Kidney (tissue), 14 donors: ENCODE results near the gene TMEM169. TPM values are rescaled to one million over a fixed set of nuclear protein-coding genes. Genes with fewer than 3 reads are reported as not detected.

Source experiments
- DNase-seq, 5 donors: peaks; one replicate each; pipeline ENCODE4 v3.0.0-alpha.2; 2013 to 2020
- FAIRE-seq: peaks from 2 replicates; lab custom pipeline; 2012; peaks lifted over from hg19 to GRCh38; lab: Jason Lieb, UNC
- H3K27ac ChIP-seq, 2 donors: one replicate each; pipeline ENCODE4 v1.7.0; 2013; ENCODE audit warnings: low read depth in 2 of 2, low read length in 2 of 2, inconsistent platforms in 1 of 2
- H3K27me3 ChIP-seq: one replicate; pipeline ENCODE4 v1.7.1; 2013; ENCODE audit warnings: low read length, inconsistent platforms; ENCODE audit not compliant: control insufficient read depth, insufficient read depth
- H3K36me3 ChIP-seq, 3 donors: one replicate each; pipeline versions ENCODE4 v1.7.0 to v1.7.1; 2013; ENCODE audit warnings: low read length in 3 of 3, control low read depth in 1 of 3, inconsistent platforms in 1 of 3; ENCODE audit not compliant: insufficient read depth in 3 of 3, control insufficient read depth in 2 of 3
- H3K4me1 ChIP-seq, 3 donors: one replicate each; pipeline versions ENCODE4 v1.7.0 to v1.7.1; 2013; ENCODE audit warnings: low read length in 3 of 3, inconsistent platforms in 1 of 3, low read depth in 1 of 3; ENCODE audit not compliant: control insufficient read depth in 2 of 3, insufficient read depth in 2 of 3
- H3K4me3 ChIP-seq, 3 donors: one replicate each; pipeline versions ENCODE4 v1.7.0 to v1.8.1; 2013; ENCODE audit warnings: low read length in 3 of 3, control low read depth in 1 of 3, inconsistent platforms in 1 of 3
- H3K9ac ChIP-seq, 3 donors: one replicate each; pipeline versions ENCODE4 v1.7.0 to v1.7.1; 2013; ENCODE audit warnings: low read length in 3 of 3, control low read depth in 1 of 3, inconsistent platforms in 1 of 3
- H3K9me3 ChIP-seq, 3 donors: one replicate each; pipeline versions ENCODE4 v1.7.0 to v1.7.1; 2013; ENCODE audit warnings: low read length in 3 of 3, control low read depth in 1 of 3, inconsistent platforms in 1 of 3; ENCODE audit not compliant: control insufficient read depth in 2 of 3, insufficient read depth in 1 of 3
- intact Hi-C: fragments of 100-400 bp; cut with DNase I; formaldehyde crosslinking; loops from one replicate; pipeline ENCODE4 v1.11.1; 2022
- polyA plus RNA-seq: library from polyadenylated mRNA; stranded (reverse); fragments of 350-450 nt; fragmentation: Illumina TruSeq; extraction: RNeasy Lipid Tissue Mini Kit (QIAGEN cat#74804); gene quantifications from one replicate; pipeline ENCODE4 v1.2.3, GENCODE V29; 2014; ENCODE audit warnings: low read depth, low replicate concordance; ENCODE audit not compliant: insufficient read depth
- total RNA-seq: library from RNA; stranded (reverse); fragmentation: NEBNext Ultra II Directional; extraction: Animal tissue kit (Norgen Biotek cat#: 25700); gene quantifications from one replicate; pipeline ENCODE4 v1.2.1, GENCODE V29; 2021
- TF ChIP-seq, protein P1 (sequence below): IDR thresholded peaks from 3 replicates; pipeline ENCODE4 v1.5.1; 2012; ENCODE audit warnings: mild to moderate bottlenecking, moderate library complexity, borderline replicate concordance; ENCODE audit not compliant: insufficient read depth; ENCODE audit errors: extremely low read depth
- donor health status: control.
- donor health status: control.
- donor health status: control.
- donor health status: control.
- donor health status: control.
- donor health status: DM: yes; HTN: yes; CAD: no.
- donor health status: Normal renal cell carcinoma (clear cell type).

Gene TMEM169
- total and polyA plus RNA-seq, 2 donors from 2014 or later: 1.6 to 4.6 TPM

DNA sequence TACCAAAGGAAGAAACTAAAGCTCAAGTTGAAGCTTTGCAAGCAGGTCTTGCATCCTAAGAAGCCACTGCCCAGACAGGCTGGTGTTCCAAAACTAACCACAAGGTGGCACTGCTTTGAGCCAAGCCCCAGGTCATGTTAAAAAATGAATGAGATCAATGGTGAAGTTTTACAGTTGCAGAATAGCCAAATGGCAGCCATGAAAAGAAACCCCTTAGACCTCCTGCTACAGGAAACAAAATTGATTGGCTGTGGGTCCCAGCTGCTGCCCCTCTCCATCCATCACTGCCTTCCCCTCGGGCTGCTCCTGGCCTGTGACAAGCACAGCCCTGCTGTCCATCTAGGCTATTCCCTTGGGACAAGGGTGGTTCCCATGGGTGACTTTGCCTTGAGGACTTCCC is 47.7 kb upstream of the TMEM169 start:
- H3K9me3 ChIP-seq: no peaks in the 10 kb centered on the region
- H3K4me3 ChIP-seq: no peak overlapping the region
- peak; percentile 78 to 86 (median 81) for DNase-seq
- no peaks in the 10 kb centered on the region for H3K27me3 ChIP-seq
- intact Hi-C loops: no loop called here
- TF ChIP-seq, protein P1, sequence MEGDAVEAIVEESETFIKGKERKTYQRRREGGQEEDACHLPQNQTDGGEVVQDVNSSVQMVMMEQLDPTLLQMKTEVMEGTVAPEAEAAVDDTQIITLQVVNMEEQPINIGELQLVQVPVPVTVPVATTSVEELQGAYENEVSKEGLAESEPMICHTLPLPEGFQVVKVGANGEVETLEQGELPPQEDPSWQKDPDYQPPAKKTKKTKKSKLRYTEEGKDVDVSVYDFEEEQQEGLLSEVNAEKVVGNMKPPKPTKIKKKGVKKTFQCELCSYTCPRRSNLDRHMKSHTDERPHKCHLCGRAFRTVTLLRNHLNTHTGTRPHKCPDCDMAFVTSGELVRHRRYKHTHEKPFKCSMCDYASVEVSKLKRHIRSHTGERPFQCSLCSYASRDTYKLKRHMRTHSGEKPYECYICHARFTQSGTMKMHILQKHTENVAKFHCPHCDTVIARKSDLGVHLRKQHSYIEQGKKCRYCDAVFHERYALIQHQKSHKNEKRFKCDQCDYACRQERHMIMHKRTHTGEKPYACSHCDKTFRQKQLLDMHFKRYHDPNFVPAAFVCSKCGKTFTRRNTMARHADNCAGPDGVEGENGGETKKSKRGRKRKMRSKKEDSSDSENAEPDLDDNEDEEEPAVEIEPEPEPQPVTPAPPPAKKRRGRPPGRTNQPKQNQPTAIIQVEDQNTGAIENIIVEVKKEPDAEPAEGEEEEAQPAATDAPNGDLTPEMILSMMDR: peak; percentile 88
- no peak for FAIRE-seq
- H3K27ac ChIP-seq: no peak overlapping the region
- H3K36me3 ChIP-seq: peaks cover 0 to 27% (median 15%) of the 10 kb centered on the region in 3 donors
- no peak overlapping the region for H3K9ac ChIP-seq
- H3K4me1 ChIP-seq: no peaks in the 10 kb centered on the region

GRCh38 chr2:216039918-216040317 is 41.8 kb upstream of the TMEM169 start:
- no peaks in the 10 kb centered on the region for H3K4me1 ChIP-seq
- no peak for DNase-seq

GRCh38 chr2:216041438-216041837 is 40.3 kb upstream of the TMEM169 start:
- Histone ChIP-seq H3K36me3 (peaks cover 2 to 56% (median 15%) of the 10 kb centered on the region in 3 donors), H3K9ac (no peak overlapping the region), H3K27ac (no peak overlapping the region), H3K4me3 (no peak overlapping the region), H3K9me3 (no peaks in the 10 kb centered on the region), H3K27me3 (no peaks in the 10 kb centered on the region), H3K4me1 (no peaks in the 10 kb centered on the region)
- TF ChIP-seq, protein P1: no peak
- FAIRE-seq (no peak), DNase-seq (no peak)
- intact Hi-C loops: no loop called here

More at GRCh38 chr2:216039918-216040317, 41.8 kb upstream of the TMEM169 start:
- no peaks in the 10 kb centered on the region for H3K27me3 ChIP-seq
- intact Hi-C loops: no loop called here
- peaks cover 2 to 50% (median 18%) of the 10 kb centered on the region in 3 donors for H3K36me3 ChIP-seq
- TF ChIP-seq, protein P1: no peak
- no peak overlapping the region for H3K4me3 ChIP-seq
- no peak overlapping the region for H3K27ac ChIP-seq
- FAIRE-seq: no peak
- H3K9me3 ChIP-seq: no peaks in the 10 kb centered on the region
- H3K9ac ChIP-seq: no peak overlapping the region

GRCh38 chr2:216043949-216044348 is 37.8 kb upstream of the TMEM169 start:
- H3K27me3 ChIP-seq: no peaks in the 10 kb centered on the region
- FAIRE-seq: no peak
- H3K27ac ChIP-seq: no peak overlapping the region
- H3K4me3 ChIP-seq: no peak overlapping the region
- intact Hi-C loops: no loop called here
- H3K9me3 ChIP-seq: no peaks in the 10 kb centered on the region
- TF ChIP-seq, protein P1: no peak
- H3K36me3 ChIP-seq: peaks cover 2 to 53% (median 11%) of the 10 kb centered on the region in 3 donors
- no peaks in the 10 kb centered on the region for H3K4me1 ChIP-seq
- H3K9ac ChIP-seq: no peak overlapping the region
- DNase-seq: no peak
